ENCODE data around the gene C6orf89.

Gene C6orf89

GRCh38 chr6:36852481-36853147, 33.1 kb upstream of the C6orf89 start:
- TF ChIP-seq, protein P1, sequence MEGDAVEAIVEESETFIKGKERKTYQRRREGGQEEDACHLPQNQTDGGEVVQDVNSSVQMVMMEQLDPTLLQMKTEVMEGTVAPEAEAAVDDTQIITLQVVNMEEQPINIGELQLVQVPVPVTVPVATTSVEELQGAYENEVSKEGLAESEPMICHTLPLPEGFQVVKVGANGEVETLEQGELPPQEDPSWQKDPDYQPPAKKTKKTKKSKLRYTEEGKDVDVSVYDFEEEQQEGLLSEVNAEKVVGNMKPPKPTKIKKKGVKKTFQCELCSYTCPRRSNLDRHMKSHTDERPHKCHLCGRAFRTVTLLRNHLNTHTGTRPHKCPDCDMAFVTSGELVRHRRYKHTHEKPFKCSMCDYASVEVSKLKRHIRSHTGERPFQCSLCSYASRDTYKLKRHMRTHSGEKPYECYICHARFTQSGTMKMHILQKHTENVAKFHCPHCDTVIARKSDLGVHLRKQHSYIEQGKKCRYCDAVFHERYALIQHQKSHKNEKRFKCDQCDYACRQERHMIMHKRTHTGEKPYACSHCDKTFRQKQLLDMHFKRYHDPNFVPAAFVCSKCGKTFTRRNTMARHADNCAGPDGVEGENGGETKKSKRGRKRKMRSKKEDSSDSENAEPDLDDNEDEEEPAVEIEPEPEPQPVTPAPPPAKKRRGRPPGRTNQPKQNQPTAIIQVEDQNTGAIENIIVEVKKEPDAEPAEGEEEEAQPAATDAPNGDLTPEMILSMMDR (IDR thresholded peaks at IDR 0.05) = no peak
- H3K4me3 ChIP-seq (ENCODE audit: low read depth, low read length) = no peak overlapping the region
- H3K4me2 ChIP-seq (ENCODE audit: low read length) = no peak overlapping the region
- H3K79me2 ChIP-seq = no peaks in the 10 kb centered on the region
- H3K9ac ChIP-seq = no peak overlapping the region
- no peak overlapping the region for H3K27ac ChIP-seq
- H3K9me3 ChIP-seq (ENCODE audit: control insufficient read depth, low read length) = no peaks in the 10 kb centered on the region
- no peaks in the 10 kb centered on the region for H3K27me3 ChIP-seq (ENCODE audit: control insufficient read depth, insufficient read depth, low read length)
- H3K4me1 ChIP-seq = peaks cover 6% of the 10 kb centered on the region
- no peak overlapping the region for H2AFZ ChIP-seq
- no peaks in the 10 kb centered on the region for H3K36me3 ChIP-seq (ENCODE audit: control insufficient read depth, insufficient read depth, low read length)

- Histone ChIP-seq H3K79me2 (no peaks in the 10 kb centered on the region), H2AFZ (no peak overlapping the region), H3K36me3 (ENCODE audit: control insufficient read depth, insufficient read depth, low read length) (no peaks in the 10 kb centered on the region), H3K9me3 (ENCODE audit: control insufficient read depth, low read length) (no peaks in the 10 kb centered on the region), H3K4me3 (ENCODE audit: low read depth, low read length) (no peak overlapping the region), H3K4me2 (ENCODE audit: low read length) (no peak overlapping the region), H3K4me1 (peaks cover 6% of the 10 kb centered on the region), H3K27me3 (ENCODE audit: control insufficient read depth, insufficient read depth, low read length) (no peaks in the 10 kb centered on the region), H3K27ac (no peak overlapping the region), H3K9ac (no peak overlapping the region)
- TF ChIP-seq, protein P1 (IDR thresholded peaks at IDR 0.05) = no peak
Observed at GRCh38 chr6:36853325-36853724, 32.4 kb upstream of the C6orf89 start.

- Histone ChIP-seq H3K4me1 (no peaks in the 10 kb centered on the region), H3K79me2 (no peaks in the 10 kb centered on the region), H3K36me3 (ENCODE audit: control insufficient read depth, insufficient read depth, low read length) (no peaks in the 10 kb centered on the region), H3K9ac (no peak overlapping the region), H3K27me3 (ENCODE audit: control insufficient read depth, insufficient read depth, low read length) (no peaks in the 10 kb centered on the region), H3K27ac (no peak overlapping the region), H3K4me3 (ENCODE audit: low read depth, low read length) (no peak overlapping the region), H2AFZ (no peak overlapping the region), H3K4me2 (ENCODE audit: low read length) (no peak overlapping the region), H3K9me3 (ENCODE audit: control insufficient read depth, low read length) (no peaks in the 10 kb centered on the region)
- TF ChIP-seq, protein P1 (IDR thresholded peaks at IDR 0.05) = no peak
Observed at GRCh38 chr6:36855750-36856149, 30.0 kb upstream of the C6orf89 start.

DNA sequence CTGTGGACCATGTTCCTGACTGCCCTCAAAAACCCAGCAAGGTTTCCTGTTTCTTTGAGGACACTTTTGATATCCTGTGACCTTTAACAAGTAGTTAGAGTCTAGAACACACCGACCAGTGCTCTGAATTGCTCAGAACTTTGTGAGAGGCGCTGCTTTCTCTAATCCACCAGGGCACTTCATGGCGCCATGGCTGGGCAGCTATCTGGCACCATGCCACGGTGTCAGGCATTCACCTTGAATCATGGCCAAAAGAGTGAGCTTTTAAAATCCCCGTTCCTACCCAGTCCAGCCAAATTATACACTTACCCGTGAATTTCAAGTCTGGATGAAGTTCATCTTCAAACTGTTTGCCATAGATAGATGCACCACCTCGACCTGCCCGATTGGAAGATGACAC, 29.5 kb upstream of the C6orf89 start:
- no peak overlapping the region for H3K4me2 ChIP-seq (ENCODE audit: low read length)
- H3K27me3 ChIP-seq (ENCODE audit: control insufficient read depth, insufficient read depth, low read length) = no peaks in the 10 kb centered on the region
- no peaks in the 10 kb centered on the region for H3K4me1 ChIP-seq
- TF ChIP-seq, protein P1 (IDR thresholded peaks at IDR 0.05) = no peak
- no peaks in the 10 kb centered on the region for H3K79me2 ChIP-seq
- H3K4me3 ChIP-seq (ENCODE audit: low read depth, low read length) = no peak overlapping the region
- no peak overlapping the region for H3K9ac ChIP-seq
- H2AFZ ChIP-seq = no peak overlapping the region
- no peaks in the 10 kb centered on the region for H3K9me3 ChIP-seq (ENCODE audit: control insufficient read depth, low read length)
- H3K36me3 ChIP-seq (ENCODE audit: control insufficient read depth, insufficient read depth, low read length) = no peaks in the 10 kb centered on the region
- no peak overlapping the region for H3K27ac ChIP-seq

GRCh38 chr6:36857325-36857724, 28.4 kb upstream of the C6orf89 start:
- Histone ChIP-seq H3K27ac (no peak overlapping the region), H3K4me1 (peaks cover 2% of the 10 kb centered on the region), H3K4me2 (ENCODE audit: low read length) (no peak overlapping the region), H2AFZ (no peak overlapping the region), H3K36me3 (ENCODE audit: control insufficient read depth, insufficient read depth, low read length) (no peaks in the 10 kb centered on the region), H3K79me2 (no peaks in the 10 kb centered on the region), H3K9ac (no peak overlapping the region), H3K4me3 (ENCODE audit: low read depth, low read length) (no peak overlapping the region), H3K9me3 (ENCODE audit: control insufficient read depth, low read length) (no peaks in the 10 kb centered on the region), H3K27me3 (ENCODE audit: control insufficient read depth, insufficient read depth, low read length) (no peaks in the 10 kb centered on the region)
- TF ChIP-seq, protein P1 (IDR thresholded peaks at IDR 0.05) = no peak
